MCF 10A (cell line): Measurements from ENCODE around the gene ABCC8. TPM values are rescaled to one million over a fixed set of nuclear protein-coding genes. Genes with fewer than 3 reads are reported as not detected.
A peak's percentile ranks its signal among the peaks of the same experiment; 100 is the strongest.

Source experiments
- BruUV-seq: library from RNA; stranded (reverse); fragments of 400-500 nt; replicated peaks from 2 replicates; lab custom pipeline; 2021; lab: Mats Ljungman, UMichigan
- CTCF ChIA-PET: fragments of 300-600 bp; sonication (Branson Sonifier 250); formaldehyde crosslinking; extraction: SDS; loops from one replicate; lab custom pipeline; 2021; ENCODE audit warnings: antibody characterized with exemption, inconsistent platforms; lab: Yijun Ruan, JAX
- POLR2A ChIA-PET: fragments of 300-600, 350-650 bp; sonication (Branson Sonifier 250); formaldehyde crosslinking; extraction: SDS; loops from one replicate; lab custom pipeline; 2020; ENCODE audit warnings: antibody characterized with exemption, inconsistent platforms; lab: Yijun Ruan, JAX
- DNase-seq: peaks from one replicate; pipeline ENCODE4 v3.0.0-alpha.2; 2018; ENCODE audit not compliant: unreplicated experiment
- H3K27ac Mint-ChIP-seq: one replicate; pipeline ENCODE4 v1.8.0; 2022; ENCODE audit warnings: mild to moderate bottlenecking, low read depth, mixed read lengths; ENCODE audit not compliant: unreplicated experiment
- H3K27me3 Mint-ChIP-seq: one replicate; pipeline ENCODE4 v1.8.0; 2022; ENCODE audit warnings: mixed read lengths; ENCODE audit not compliant: insufficient read depth, unreplicated experiment
- H3K36me3 Mint-ChIP-seq: one replicate; pipeline ENCODE4 v1.8.0; 2022; ENCODE audit warnings: mild to moderate bottlenecking, moderate library complexity, mixed read lengths; ENCODE audit not compliant: insufficient read depth, unreplicated experiment
- H3K4me1 Mint-ChIP-seq: one replicate; pipeline ENCODE4 v1.8.0; 2022; ENCODE audit warnings: mixed read lengths; ENCODE audit not compliant: insufficient read depth, unreplicated experiment
- H3K4me3 Mint-ChIP-seq: one replicate; pipeline ENCODE4 v1.8.0; 2022; ENCODE audit warnings: mild to moderate bottlenecking, moderate library complexity, mixed read lengths; ENCODE audit not compliant: unreplicated experiment
- H3K9me3 Mint-ChIP-seq: one replicate; pipeline ENCODE4 v1.8.0; 2022; ENCODE audit warnings: mixed read lengths; ENCODE audit not compliant: unreplicated experiment
- intact Hi-C: fragments of 100-400 bp; cut with micrococcal nuclease; formaldehyde crosslinking; loops from 2 replicates; pipeline ENCODE4 v1.14.1; 2022
- total RNA-seq: library from RNA; stranded (reverse); gene quantifications from 2 replicates; pipeline ENCODE4 v1.2.3, GENCODE V29; 2022
- TF ChIP-seq, protein P1 (sequence below): fragments of 200-600 bp; IDR thresholded peaks from one replicate; pipeline ENCODE4 v1.8.0; 2022; ENCODE audit warnings: antibody characterized with exemption, mild to moderate bottlenecking; ENCODE audit not compliant: unreplicated experiment

The ABCC8 gene
- total RNA-seq, 1 experiment from 2014 or later, result not detected

DNA sequence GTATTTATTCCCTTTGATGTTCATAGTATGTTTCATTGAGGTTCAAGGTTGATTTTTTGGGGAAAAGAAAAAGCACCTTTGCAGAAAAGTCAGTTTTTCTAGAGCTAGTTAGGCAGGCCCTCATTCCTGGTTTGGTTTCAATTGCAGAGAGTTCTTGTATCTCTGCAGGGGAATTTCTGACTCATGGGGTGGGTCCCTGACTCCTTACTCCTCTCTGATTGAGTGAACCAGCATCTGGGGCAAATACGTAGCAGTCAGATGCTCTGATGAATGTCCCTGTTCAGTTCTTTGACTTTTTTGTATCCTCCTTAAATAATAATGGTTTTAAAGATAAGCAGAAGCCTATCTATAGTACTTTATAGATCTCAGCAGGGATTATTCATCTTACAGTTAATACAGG lies 132.7 kb downstream of the ABCC8 start:
- no peaks in the 10 kb centered on the region for H3K9me3 Mint-ChIP-seq
- TF ChIP-seq, protein P1, sequence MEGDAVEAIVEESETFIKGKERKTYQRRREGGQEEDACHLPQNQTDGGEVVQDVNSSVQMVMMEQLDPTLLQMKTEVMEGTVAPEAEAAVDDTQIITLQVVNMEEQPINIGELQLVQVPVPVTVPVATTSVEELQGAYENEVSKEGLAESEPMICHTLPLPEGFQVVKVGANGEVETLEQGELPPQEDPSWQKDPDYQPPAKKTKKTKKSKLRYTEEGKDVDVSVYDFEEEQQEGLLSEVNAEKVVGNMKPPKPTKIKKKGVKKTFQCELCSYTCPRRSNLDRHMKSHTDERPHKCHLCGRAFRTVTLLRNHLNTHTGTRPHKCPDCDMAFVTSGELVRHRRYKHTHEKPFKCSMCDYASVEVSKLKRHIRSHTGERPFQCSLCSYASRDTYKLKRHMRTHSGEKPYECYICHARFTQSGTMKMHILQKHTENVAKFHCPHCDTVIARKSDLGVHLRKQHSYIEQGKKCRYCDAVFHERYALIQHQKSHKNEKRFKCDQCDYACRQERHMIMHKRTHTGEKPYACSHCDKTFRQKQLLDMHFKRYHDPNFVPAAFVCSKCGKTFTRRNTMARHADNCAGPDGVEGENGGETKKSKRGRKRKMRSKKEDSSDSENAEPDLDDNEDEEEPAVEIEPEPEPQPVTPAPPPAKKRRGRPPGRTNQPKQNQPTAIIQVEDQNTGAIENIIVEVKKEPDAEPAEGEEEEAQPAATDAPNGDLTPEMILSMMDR, result no peak
- H3K27me3 Mint-ChIP-seq, result no peaks in the 10 kb centered on the region

DNA sequence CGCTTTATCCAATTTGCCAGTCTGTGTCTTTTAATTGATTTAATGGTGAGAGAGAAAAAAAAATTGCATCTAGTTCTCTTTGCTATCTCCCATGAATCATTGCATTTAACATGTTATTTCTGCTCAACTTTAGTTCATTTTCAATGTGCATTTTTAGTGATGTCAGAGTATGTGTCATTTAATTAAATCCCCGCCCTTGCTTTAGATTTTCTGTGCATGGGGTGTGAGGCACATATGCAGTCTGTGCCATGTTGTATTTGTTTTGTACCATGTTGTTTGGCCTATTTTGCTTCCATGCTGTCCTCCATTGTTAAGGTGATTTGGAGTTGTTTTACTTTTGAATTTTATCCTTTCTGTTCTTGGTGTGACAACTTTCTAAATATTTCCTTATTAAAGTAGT lies 133.4 kb downstream of the ABCC8 start:
- intact Hi-C loops, result no loop called here
- H3K4me3 Mint-ChIP-seq, result no peak overlapping the region
- BruUV-seq, result no TSS peak
- no peaks in the 10 kb centered on the region for H3K27me3 Mint-ChIP-seq
- ChIA-PET POLR2A (no interaction called here), CTCF (no interaction called here)
- no peak for DNase-seq
- TF ChIP-seq, protein P1, result no peak
- H3K27ac Mint-ChIP-seq, result no peak overlapping the region
- no peaks in the 10 kb centered on the region for H3K4me1 Mint-ChIP-seq
- no peaks in the 10 kb centered on the region for H3K36me3 Mint-ChIP-seq
- no peaks in the 10 kb centered on the region for H3K9me3 Mint-ChIP-seq

More for the DNA sequence above, 132.7 kb downstream of the ABCC8 start:
- DNase-seq, result peak; percentile 56
- Mint-ChIP-seq H3K4me1 (no peaks in the 10 kb centered on the region), H3K4me3 (no peak overlapping the region), H3K36me3 (no peaks in the 10 kb centered on the region), H3K27ac (no peak overlapping the region)
- CTCF ChIA-PET, result interaction anchor here (1.5 kb wide), 1 partner anchor 115 kb away, joined by 5 read pairs; no protein-coding TSS in a partner anchor
- no TSS peak for BruUV-seq
- POLR2A ChIA-PET, result no interaction called here
- intact Hi-C loops, result no loop called here

Other genes with a start within 250 kb of the ABCC8 start
- 89.4 and 137 TPM in 2 replicates for gene NUCB2, start 200.1 kb downstream of the ABCC8 start, total RNA-seq
- 13.6 and 14.2 TPM in 2 replicates for gene NCR3LG1, start 125.0 kb downstream of the ABCC8 start, total RNA-seq
- 0.54 TPM in 1 of 2 replicates, not detected in the other for gene KCNJ11, start 88.2 kb downstream of the ABCC8 start, total RNA-seq
- gene USH1C, start 67.6 kb upstream of the ABCC8 start, total RNA-seq, result not detected in 2 replicates
- gene OTOG, start 70.4 kb upstream of the ABCC8 start, total RNA-seq, result not detected in 2 replicates
- not detected in 2 replicates for gene MYOD1, start 242.7 kb upstream of the ABCC8 start, total RNA-seq